Central memory CD8-positive, alpha-beta T cell (primary cell): ENCODE results near the gene AASDH.
A peak's percentile ranks its signal among the peaks of the same experiment; 100 is the strongest.

Experiments
- ATAC-seq: fragments of 150-1000 bp; cut with Tn5 transposase; replicated peaks from 2 replicates; pipeline ENCODE4 v1.10.0; 2022; ENCODE audit warnings: mild to moderate bottlenecking, moderate FRiP score, moderate number of reproducible peaks; ENCODE audit not compliant: poor library complexity, severe bottlenecking; ENCODE audit errors: extremely low read depth
- DNase-seq, 2 donors: peaks; one replicate each; pipeline ENCODE4 v3.0.0; 2021; ENCODE audit warnings: low spot score in 2 of 2
- H3K27ac Mint-ChIP-seq: one replicate; pipeline ENCODE4 v1.8.0; 2022; ENCODE audit warnings: low read depth, mild to moderate bottlenecking, moderate library complexity, mixed read lengths
- H3K27me3 Mint-ChIP-seq: one replicate; pipeline ENCODE4 v1.8.0; 2022; ENCODE audit warnings: mixed read lengths
- H3K36me3 Mint-ChIP-seq: one replicate; pipeline ENCODE4 v1.8.0; 2022; ENCODE audit warnings: mild to moderate bottlenecking, moderate library complexity, mixed read lengths; ENCODE audit not compliant: insufficient read depth
- H3K4me1 Mint-ChIP-seq: one replicate; pipeline ENCODE4 v1.8.0; 2022; ENCODE audit warnings: mixed read lengths
- H3K4me3 Mint-ChIP-seq: one replicate; pipeline ENCODE4 v1.8.0; 2022; ENCODE audit warnings: mild to moderate bottlenecking, moderate library complexity, mixed read lengths
- H3K9me3 Mint-ChIP-seq: one replicate; pipeline ENCODE4 v1.8.0; 2022; ENCODE audit warnings: mixed read lengths

The AASDH gene

GRCh38 chr4:56387023-56388001 is at the start of gene AASDH:
Gene AASDH (minus strand): TSS chr4:56387491. CDS start chr4:56384299, 3,192 bp downstream.
- Mint-ChIP-seq H3K36me3 (peaks cover 21% of the 10 kb centered on the region), H3K27ac (peak within 1 kb of the TSS; percentile 99), H3K9me3 (no peaks in the 10 kb centered on the region), H3K4me3 (peak within 1 kb of the TSS; percentile 97), H3K27me3 (no peaks in the 10 kb centered on the region), H3K4me1 (peaks cover 48% of the 10 kb centered on the region)
- peak; percentile 96 to 97 for DNase-seq
- peak; percentile 87 for ATAC-seq

GRCh38 chr4:56435140-56435926 is 48.0 kb upstream of the AASDH start, which contains the start of gene PPAT:
Gene PPAT (minus strand): TSS chr4:56435615. CDS start chr4:56435477, 138 bp downstream.
- DNase-seq: peak; percentile 98 to 99
- peaks cover 22% of the 10 kb centered on the region for H3K36me3 Mint-ChIP-seq
- H3K9me3 Mint-ChIP-seq: no peaks in the 10 kb centered on the region
- peaks cover 37% of the 10 kb centered on the region for H3K4me1 Mint-ChIP-seq
- no peaks in the 10 kb centered on the region for H3K27me3 Mint-ChIP-seq
- peak; percentile 79 for ATAC-seq
- peak within 1 kb of the TSS; percentile 86 for H3K4me3 Mint-ChIP-seq
- H3K27ac Mint-ChIP-seq: peak within 1 kb of the TSS; percentile 92

- Mint-ChIP-seq H3K4me3 (peak overlapping the region; percentile 86), H3K4me1 (peaks cover 34% of the 10 kb centered on the region), H3K36me3 (peaks cover 22% of the 10 kb centered on the region), H3K9me3 (no peaks in the 10 kb centered on the region), H3K27me3 (no peaks in the 10 kb centered on the region), H3K27ac (no peak overlapping the region)
- DNase-seq (no peak), ATAC-seq (no peak)
These were observed 47.4 kb upstream of the AASDH start for GRCh38 chr4:56434599-56435139.

GRCh38 chr4:56433280-56433679 is 46.0 kb upstream of the AASDH start:
- peaks cover 31% of the 10 kb centered on the region for H3K4me1 Mint-ChIP-seq
- H3K9me3 Mint-ChIP-seq: no peaks in the 10 kb centered on the region
- ATAC-seq: no peak
- H3K27me3 Mint-ChIP-seq: no peaks in the 10 kb centered on the region
- H3K27ac Mint-ChIP-seq: no peak overlapping the region
- no peak overlapping the region for H3K4me3 Mint-ChIP-seq
- peaks cover 22% of the 10 kb centered on the region for H3K36me3 Mint-ChIP-seq
- no peak for DNase-seq

- no peak for DNase-seq
- no peak for ATAC-seq
- no peaks in the 10 kb centered on the region for H3K27me3 Mint-ChIP-seq
- no peak overlapping the region for H3K4me3 Mint-ChIP-seq
- no peaks in the 10 kb centered on the region for H3K9me3 Mint-ChIP-seq
- peaks cover 9% of the 10 kb centered on the region for H3K4me1 Mint-ChIP-seq
- H3K36me3 Mint-ChIP-seq: peaks cover 3% of the 10 kb centered on the region
- H3K27ac Mint-ChIP-seq: no peak overlapping the region
These were observed 42.9 kb upstream of the AASDH start for GRCh38 chr4:56430203-56430602.

GRCh38 chr4:56427179-56427578 is 39.9 kb upstream of the AASDH start:
- no peaks in the 10 kb centered on the region for H3K4me1 Mint-ChIP-seq
- no peak overlapping the region for H3K4me3 Mint-ChIP-seq
- DNase-seq (no peak), ATAC-seq (no peak)
- H3K27ac Mint-ChIP-seq: no peak overlapping the region
- no peaks in the 10 kb centered on the region for H3K9me3 Mint-ChIP-seq
- H3K36me3 Mint-ChIP-seq: no peaks in the 10 kb centered on the region
- no peaks in the 10 kb centered on the region for H3K27me3 Mint-ChIP-seq

- Mint-ChIP-seq H3K9me3 (no peaks in the 10 kb centered on the region), H3K4me1 (no peaks in the 10 kb centered on the region), H3K27ac (no peak overlapping the region), H3K36me3 (no peaks in the 10 kb centered on the region), H3K27me3 (no peaks in the 10 kb centered on the region), H3K4me3 (no peak overlapping the region)
- DNase-seq (no peak), ATAC-seq (no peak)
These were observed 39.0 kb upstream of the AASDH start for GRCh38 chr4:56426273-56426672.

- Mint-ChIP-seq H3K27ac (no peak overlapping the region), H3K27me3 (no peaks in the 10 kb centered on the region), H3K4me3 (no peak overlapping the region), H3K4me1 (no peaks in the 10 kb centered on the region), H3K9me3 (no peaks in the 10 kb centered on the region), H3K36me3 (no peaks in the 10 kb centered on the region)
- DNase-seq: no peak
- no peak for ATAC-seq
These were observed 38.2 kb upstream of the AASDH start for GRCh38 chr4:56425518-56425917.

GRCh38 chr4:56424697-56425514 is 37.6 kb upstream of the AASDH start:
- no peak for ATAC-seq
- Mint-ChIP-seq H3K4me3 (no peak overlapping the region), H3K36me3 (no peaks in the 10 kb centered on the region), H3K4me1 (no peaks in the 10 kb centered on the region), H3K9me3 (no peaks in the 10 kb centered on the region), H3K27me3 (no peaks in the 10 kb centered on the region), H3K27ac (no peak overlapping the region)
- DNase-seq: no peak

GRCh38 chr4:56424176-56424575 is 36.9 kb upstream of the AASDH start:
- DNase-seq (no peak), ATAC-seq (no peak)
- no peaks in the 10 kb centered on the region for H3K9me3 Mint-ChIP-seq
- no peaks in the 10 kb centered on the region for H3K27me3 Mint-ChIP-seq
- H3K4me3 Mint-ChIP-seq: no peak overlapping the region
- H3K27ac Mint-ChIP-seq: no peak overlapping the region
- no peaks in the 10 kb centered on the region for H3K36me3 Mint-ChIP-seq
- H3K4me1 Mint-ChIP-seq: no peaks in the 10 kb centered on the region

GRCh38 chr4:56417396-56417795 is 30.1 kb upstream of the AASDH start:
- ATAC-seq (no peak), DNase-seq (no peak)
- Mint-ChIP-seq H3K4me1 (peaks cover 3% of the 10 kb centered on the region), H3K9me3 (no peaks in the 10 kb centered on the region), H3K36me3 (no peaks in the 10 kb centered on the region), H3K27ac (no peak overlapping the region), H3K27me3 (no peaks in the 10 kb centered on the region), H3K4me3 (no peak overlapping the region)

GRCh38 chr4:56416349-56416748 is 29.1 kb upstream of the AASDH start:
- H3K36me3 Mint-ChIP-seq: no peaks in the 10 kb centered on the region
- DNase-seq (no peak), ATAC-seq (no peak)
- no peak overlapping the region for H3K4me3 Mint-ChIP-seq
- peaks cover 7% of the 10 kb centered on the region for H3K4me1 Mint-ChIP-seq
- no peak overlapping the region for H3K27ac Mint-ChIP-seq
- no peaks in the 10 kb centered on the region for H3K27me3 Mint-ChIP-seq
- H3K9me3 Mint-ChIP-seq: no peaks in the 10 kb centered on the region
